GM18858 (cell line): ENCODE results near the gene EFNA5.
A peak's percentile ranks its signal among the peaks of the same experiment; 100 is the strongest.

ENCODE experiments used
- ATAC-seq: cut with Tn5 transposase; IDR thresholded peaks from one replicate; pipeline ENCODE4 v1.9.1; 2021; ENCODE audit not compliant: unreplicated experiment

EFNA5 gene

DNA sequence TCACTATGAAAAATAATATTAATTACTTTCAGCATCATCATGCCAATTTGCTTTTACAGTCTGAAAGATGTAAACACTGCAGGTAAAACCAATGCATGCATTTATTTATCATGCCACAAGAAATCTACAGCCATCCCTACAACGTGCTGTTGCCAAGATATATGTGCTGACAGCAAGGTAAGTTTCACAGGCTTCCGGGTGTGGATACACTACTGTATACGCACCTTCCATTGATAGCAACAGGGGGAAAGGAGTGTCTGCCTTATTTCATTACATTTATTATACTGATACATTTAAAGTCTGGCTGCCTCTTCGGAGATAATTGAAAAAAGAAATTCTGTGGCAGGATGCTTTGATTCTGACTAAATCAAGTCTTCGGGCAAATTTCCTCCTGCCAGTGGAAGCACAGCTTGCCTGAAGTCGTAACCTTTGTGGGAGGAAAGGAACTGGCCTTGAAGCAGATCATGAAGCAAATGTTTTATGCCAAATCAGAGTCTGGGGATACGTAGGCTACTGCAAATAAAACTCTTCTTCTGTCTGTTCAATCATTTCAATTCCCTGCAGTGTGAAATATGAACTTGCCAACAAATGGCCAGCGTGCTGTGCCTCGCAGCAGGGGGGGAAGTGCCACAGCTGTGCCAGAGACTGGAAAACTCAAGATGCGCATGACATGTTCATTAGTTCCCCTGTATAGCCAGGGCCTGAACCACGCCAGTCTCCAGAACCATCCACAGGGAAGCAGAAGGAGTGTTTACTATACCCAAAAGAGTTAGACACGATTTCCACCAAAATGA lies 268.1 kb downstream of the EFNA5 start:
- ATAC-seq = no peak

GRCh38 chr5:107401470-107402122 lies 269.1 kb downstream of the EFNA5 start:
- no peak for ATAC-seq

DNA sequence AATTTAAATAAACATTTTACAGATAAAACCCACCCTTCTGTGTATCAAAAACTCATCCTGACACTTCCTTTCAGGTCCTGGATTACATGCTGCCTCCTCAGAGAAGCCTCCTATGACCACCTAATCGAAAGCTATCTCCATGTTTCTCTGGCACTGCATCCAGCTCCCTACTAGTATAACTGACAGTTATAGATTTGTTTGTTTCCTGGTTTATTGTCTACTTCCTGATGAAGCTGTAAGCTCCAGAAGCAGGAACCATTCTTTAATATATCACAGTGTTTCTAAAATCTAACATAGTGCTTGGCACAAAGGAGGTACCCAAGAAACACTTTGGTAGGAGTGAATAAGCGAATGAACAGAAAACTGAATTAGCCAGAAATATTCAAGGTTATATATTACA lies 270.4 kb downstream of the EFNA5 start:
- no peak for ATAC-seq

- no peak for ATAC-seq
Observed at GRCh38 chr5:107398703-107399102, 272.0 kb downstream of the EFNA5 start.

DNA sequence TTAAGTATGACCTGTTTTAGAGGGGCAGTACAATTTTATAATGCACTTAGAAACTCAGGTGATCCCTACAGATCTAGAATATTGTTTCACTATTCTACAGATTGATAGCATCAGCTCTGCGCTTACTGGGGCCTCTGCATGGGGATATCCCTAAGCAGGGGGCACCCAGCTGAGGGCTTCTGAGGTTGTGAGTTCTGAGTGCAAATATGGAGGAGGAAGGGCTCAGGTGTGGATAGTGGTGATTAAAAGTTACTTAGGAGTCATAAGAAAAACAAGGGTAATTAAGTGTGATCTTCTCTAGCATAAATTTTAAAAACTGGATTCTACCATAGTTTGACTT lies 274.4 kb downstream of the EFNA5 start:
- peak; percentile 43 for ATAC-seq

DNA sequence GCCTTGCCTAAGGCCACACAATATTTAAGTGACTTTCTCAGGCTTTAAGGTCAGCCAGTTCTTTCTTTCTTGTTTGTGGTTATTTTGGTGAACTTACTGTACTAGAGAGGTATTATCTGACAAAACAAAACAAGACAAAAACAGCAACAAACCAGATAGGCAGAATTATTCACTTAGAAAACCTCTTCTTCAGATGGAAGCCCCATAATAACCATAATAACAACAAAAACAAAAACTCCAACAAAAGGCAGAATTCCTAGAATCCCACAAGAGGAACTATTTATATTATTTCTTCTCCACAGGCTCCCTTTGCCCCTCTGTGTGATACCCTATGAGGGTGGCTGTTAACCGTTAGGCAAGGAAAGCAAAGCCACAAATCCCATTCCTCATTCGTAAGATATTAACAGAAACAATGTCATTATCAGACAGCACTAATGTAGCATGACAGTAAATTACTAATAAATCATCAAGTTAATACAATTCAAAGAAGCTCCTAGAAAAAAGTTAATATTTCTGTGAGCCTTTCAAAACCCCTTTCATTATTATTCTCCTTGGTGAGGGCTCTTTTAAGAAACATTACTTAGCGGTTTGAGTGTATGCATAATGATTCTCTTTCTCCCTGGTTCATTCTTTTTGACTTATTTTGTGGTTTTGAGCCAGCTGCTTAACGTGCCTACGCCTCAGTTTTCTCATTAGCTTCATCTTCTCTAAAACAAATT lies 274.9 kb downstream of the EFNA5 start:
- peak; percentile 80 for ATAC-seq

GRCh38 chr5:107393851-107394250 lies 276.9 kb downstream of the EFNA5 start:
- ATAC-seq = no peak

DNA sequence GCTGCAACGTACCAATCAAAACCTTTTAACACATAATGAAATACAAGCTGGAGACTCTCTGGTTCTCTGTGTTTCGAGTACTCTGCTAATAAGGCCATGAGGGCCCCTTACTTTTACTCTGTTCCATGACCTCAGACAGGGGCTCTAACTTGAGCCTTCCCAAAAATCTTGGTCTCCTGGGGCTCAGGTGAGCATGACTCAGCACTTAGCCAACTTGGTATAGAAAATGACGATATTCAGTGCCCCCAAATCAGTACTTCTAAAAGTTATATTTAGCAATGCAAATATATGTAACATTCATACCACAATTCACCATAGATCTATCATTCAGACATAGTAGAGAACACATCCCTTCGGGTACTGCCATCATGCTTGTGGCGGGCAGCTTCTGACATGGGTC lies 278.9 kb downstream of the EFNA5 start:
- ATAC-seq = no peak

GRCh38 chr5:107389775-107390148 lies 281.0 kb downstream of the EFNA5 start:
- ATAC-seq = no peak

DNA sequence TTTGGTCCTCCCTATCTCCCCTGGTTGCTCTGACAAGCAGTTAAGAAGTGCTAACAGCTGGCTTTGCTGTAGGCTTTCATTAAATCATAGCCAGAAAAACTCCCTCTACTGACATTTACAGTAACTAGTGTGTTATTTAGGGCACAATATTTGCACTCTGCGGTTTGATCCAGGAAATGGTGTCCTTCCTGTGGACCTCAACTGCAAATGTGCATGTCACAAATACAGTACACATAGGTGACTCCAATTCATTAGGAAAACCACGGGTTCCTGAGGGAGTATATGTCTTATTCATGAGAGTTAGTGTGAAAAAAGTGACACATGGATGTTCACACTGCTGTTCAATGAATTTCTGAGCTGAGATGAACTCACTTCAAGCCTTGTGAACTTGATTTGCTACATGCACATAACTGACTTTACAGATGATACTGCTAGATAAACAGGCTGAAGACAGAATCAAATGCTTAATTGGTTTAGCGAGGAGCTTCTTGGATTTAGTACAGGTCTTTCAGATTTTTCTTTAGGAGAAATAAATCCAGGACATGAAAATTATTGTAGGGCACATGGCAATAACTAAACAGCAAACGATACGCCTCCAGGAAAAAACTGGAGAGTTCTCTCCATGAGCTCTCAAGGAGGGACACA lies 281.5 kb downstream of the EFNA5 start:
- peak; percentile 86 for ATAC-seq

DNA sequence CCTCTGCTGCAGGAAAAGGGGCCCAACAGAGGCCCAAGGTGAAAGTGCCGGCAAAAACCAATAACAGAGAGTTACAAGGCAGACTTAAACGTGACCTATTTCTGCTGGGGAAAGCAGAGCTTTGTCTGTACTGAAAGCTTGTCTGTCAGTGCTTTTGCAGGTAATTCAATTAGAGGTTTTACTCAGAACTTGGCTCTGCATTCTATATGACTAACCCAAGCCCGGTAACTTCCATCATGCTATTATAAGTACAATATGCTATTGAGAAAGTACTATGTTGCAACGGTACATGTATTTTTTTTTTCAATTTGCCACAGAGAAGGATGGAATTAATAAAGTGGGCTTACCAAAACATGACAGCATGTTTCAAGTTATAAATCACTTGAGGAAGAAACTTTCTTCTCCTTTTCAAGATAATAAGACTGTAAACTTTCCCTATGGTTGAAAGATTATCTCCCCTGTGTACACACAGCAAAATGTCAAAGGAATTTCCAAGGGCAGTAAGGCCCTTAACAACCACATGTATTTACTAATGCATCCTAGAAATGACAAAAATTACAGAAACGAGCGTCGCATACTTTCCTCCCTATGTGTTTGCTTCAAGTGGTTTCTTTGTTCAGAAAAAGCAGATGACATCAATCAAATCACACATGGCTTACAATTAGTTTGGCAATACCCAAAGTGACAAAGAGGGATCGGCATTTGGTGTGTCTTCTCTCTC lies 282.4 kb downstream of the EFNA5 start:
- peak; percentile 43 for ATAC-seq

DNA sequence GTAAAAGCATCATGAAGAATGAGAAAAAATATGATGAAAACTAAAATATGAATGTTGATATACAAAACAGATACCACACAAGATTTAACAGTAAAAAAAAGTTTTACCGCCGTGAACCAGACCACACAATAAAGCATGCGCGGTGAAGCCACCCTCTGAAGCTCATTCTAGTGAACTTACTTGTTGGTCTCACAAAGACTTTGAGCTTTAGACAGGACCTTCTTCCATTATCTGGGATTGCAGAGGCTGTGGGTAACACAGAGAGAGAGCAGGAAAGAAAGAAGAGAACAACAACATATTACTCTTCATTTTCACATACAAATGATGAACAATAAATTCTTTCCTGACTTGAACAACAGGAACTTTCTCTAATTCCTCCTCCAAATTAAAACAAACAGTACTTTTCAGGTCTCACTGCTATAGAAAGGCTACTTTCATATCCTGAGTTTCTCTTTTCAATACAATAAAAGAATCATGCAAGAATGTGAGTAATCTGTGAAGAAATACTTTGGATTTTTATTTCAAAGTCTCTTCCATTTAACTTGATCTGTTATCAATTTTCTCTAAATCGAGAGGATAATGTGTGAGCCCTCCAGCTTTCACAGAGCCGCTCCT lies 283.1 kb downstream of the EFNA5 start:
- ATAC-seq = no peak

GRCh38 chr5:107385708-107386107 lies 285.0 kb downstream of the EFNA5 start:
- ATAC-seq = no peak

- no peak for ATAC-seq
Observed at GRCh38 chr5:107384256-107384655, 286.5 kb downstream of the EFNA5 start.

GRCh38 chr5:107383414-107383813 lies 287.3 kb downstream of the EFNA5 start:
- no peak for ATAC-seq

DNA sequence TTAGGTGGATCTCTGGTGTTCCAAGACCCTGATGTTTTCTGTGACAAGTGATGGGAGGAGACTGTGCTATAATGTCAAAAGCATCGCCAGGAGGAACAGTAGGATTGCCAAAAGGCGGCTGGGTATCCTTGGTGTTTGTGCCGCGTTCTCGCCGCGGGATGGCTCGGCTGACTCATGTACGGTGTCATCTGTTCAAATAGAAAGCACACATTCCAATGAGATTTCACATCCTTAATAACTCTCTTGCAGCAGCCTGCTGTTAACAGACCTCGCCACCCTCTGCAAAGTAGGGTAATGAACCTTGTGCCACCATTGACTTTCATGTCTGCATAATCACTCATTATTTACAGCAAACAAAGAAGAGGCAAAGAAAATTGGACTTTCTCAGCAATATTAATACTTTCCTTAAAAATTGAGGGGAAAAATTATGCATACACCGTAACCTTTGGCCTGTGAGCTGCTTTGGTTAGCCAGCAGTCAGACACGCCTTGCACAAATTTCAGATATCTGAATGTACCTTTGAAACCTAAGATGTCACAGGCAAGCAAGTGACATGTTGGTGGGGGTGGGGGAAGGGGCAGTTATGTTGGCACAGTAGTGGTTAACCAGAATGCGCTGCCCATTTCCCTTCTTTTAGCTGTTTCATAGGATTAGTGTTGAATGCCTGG lies 289.4 kb downstream of the EFNA5 start:
- no peak for ATAC-seq

- ATAC-seq = no peak
Observed at GRCh38 chr5:107380654-107381053, 290.1 kb downstream of the EFNA5 start.

DNA sequence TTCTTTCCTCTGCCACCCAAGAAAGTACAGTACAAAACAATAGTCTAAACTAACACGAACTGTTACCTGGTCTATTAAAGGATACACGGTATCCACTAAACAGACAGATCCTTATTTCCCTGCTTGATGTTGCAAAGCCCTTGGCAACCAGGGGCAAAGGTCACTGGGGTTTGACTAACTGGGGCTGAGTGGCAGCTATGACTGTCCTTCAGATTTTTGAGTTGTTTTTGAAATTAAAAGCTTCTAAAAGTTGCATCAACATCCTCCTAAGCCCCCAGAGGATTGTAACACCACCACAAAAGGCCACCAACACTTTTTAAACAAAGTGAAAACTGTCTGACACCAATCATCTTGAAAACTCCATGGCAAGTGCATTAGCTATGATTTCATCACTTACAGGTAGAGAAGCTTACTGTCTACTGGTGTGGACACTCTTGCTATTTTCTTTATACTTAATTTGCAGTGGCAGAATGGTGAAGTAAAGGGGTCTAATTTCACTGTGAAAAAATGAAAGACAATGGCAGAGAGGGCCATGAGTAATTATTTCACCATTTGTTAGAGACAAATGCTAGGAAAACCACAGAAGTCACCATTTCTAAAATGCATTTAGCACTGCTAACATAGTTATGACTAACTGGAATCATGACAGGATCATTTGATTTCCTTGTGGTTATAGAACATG lies 292.4 kb downstream of the EFNA5 start:
- no peak for ATAC-seq

GRCh38 chr5:107377277-107377609 lies 293.5 kb downstream of the EFNA5 start:
- no peak for ATAC-seq
